Measurements from ENCODE around the gene LSM7. TPM values are rescaled to one million over a fixed set of nuclear protein-coding genes. Genes with fewer than 3 reads are reported as not detected.

LSM7 gene
- total RNA-seq, 1 experiment from 2014 or later: 93.0 TPM

GRCh38 chr19:2359992-2360685 lies 31.8 kb upstream of the LSM7 start, which contains the start of gene TMPRSS9:
Gene TMPRSS9 (plus strand): TSS chr19:2360265. CDS start chr19:2389786, 29,521 bp downstream.
- BruUV-seq (replicated peaks): no TSS peak
- CTCF ChIA-PET: interaction anchor here (0.7 kb wide), 1 partner anchor 19 kb away, joined by 3 read pairs; no protein-coding TSS in a partner anchor
- peaks cover 7% of the 10 kb centered on the region for H3K27me3 Mint-ChIP-seq (ENCODE audit: unreplicated experiment)
- no peak within 1 kb of the TSS for H3K27ac Mint-ChIP-seq (ENCODE audit: unreplicated experiment)
- H3K9me3 Mint-ChIP-seq (ENCODE audit: low read depth, unreplicated experiment): no peaks in the 10 kb centered on the region
- H3K36me3 Mint-ChIP-seq (ENCODE audit: insufficient read depth, unreplicated experiment): no peaks in the 10 kb centered on the region
- DNase-seq: no peak
- no peak for TF ChIP-seq CTCF (IDR thresholded peaks at IDR 0.05; ENCODE audit: unreplicated experiment)
- peaks cover 7% of the 10 kb centered on the region for H3K4me1 Mint-ChIP-seq (ENCODE audit: low read depth, unreplicated experiment)
- intact Hi-C loops (cut with micrococcal nuclease; ENCODE audit: unreplicated experiment): no loop called here
- no peak within 1 kb of the TSS for H3K4me3 Mint-ChIP-seq (ENCODE audit: low read depth, unreplicated experiment)

- H3K27me3 Mint-ChIP-seq (ENCODE audit: unreplicated experiment): no peaks in the 10 kb centered on the region
- DNase-seq: no peak
- H3K36me3 Mint-ChIP-seq (ENCODE audit: insufficient read depth, unreplicated experiment): no peaks in the 10 kb centered on the region
- no TSS peak for BruUV-seq (replicated peaks)
- CTCF ChIA-PET: interaction anchor here (0.6 kb wide), 1 partner anchor 97 kb away, joined by 4 read pairs; no protein-coding TSS in a partner anchor
- TF ChIP-seq CTCF (IDR thresholded peaks at IDR 0.05; ENCODE audit: unreplicated experiment): no peak
- intact Hi-C loops (cut with micrococcal nuclease; ENCODE audit: unreplicated experiment): no loop called here
- no peak overlapping the region for H3K4me3 Mint-ChIP-seq (ENCODE audit: low read depth, unreplicated experiment)
- H3K9me3 Mint-ChIP-seq (ENCODE audit: low read depth, unreplicated experiment): no peaks in the 10 kb centered on the region
- H3K4me1 Mint-ChIP-seq (ENCODE audit: low read depth, unreplicated experiment): peaks cover 7% of the 10 kb centered on the region
- H3K27ac Mint-ChIP-seq (ENCODE audit: unreplicated experiment): no peak overlapping the region
Observed at GRCh38 chr19:2358548-2359173, 30.3 kb upstream of the LSM7 start.

GRCh38 chr19:2357279-2358206 lies 29.2 kb upstream of the LSM7 start:
- DNase-seq: no peak
- no peaks in the 10 kb centered on the region for H3K9me3 Mint-ChIP-seq (ENCODE audit: low read depth, unreplicated experiment)
- H3K4me3 Mint-ChIP-seq (ENCODE audit: low read depth, unreplicated experiment): no peak overlapping the region
- H3K27ac Mint-ChIP-seq (ENCODE audit: unreplicated experiment): no peak overlapping the region
- TF ChIP-seq CTCF (IDR thresholded peaks at IDR 0.05; ENCODE audit: unreplicated experiment): no peak
- no TSS peak for BruUV-seq (replicated peaks)
- no peaks in the 10 kb centered on the region for H3K36me3 Mint-ChIP-seq (ENCODE audit: insufficient read depth, unreplicated experiment)
- intact Hi-C loops (cut with micrococcal nuclease; ENCODE audit: unreplicated experiment): no loop called here
- peaks cover 7% of the 10 kb centered on the region for H3K4me1 Mint-ChIP-seq (ENCODE audit: low read depth, unreplicated experiment)
- no peaks in the 10 kb centered on the region for H3K27me3 Mint-ChIP-seq (ENCODE audit: unreplicated experiment)
- CTCF ChIA-PET: interaction anchor here (0.6 kb wide), 1 partner anchor 98 kb away, joined by 4 read pairs; no protein-coding TSS in a partner anchor

GRCh38 chr19:2356036-2356646 lies 27.8 kb upstream of the LSM7 start:
- no peak overlapping the region for H3K4me3 Mint-ChIP-seq (ENCODE audit: low read depth, unreplicated experiment)
- intact Hi-C loops (cut with micrococcal nuclease; ENCODE audit: unreplicated experiment): no loop called here
- no peak for DNase-seq
- peaks cover 4% of the 10 kb centered on the region for H3K36me3 Mint-ChIP-seq (ENCODE audit: insufficient read depth, unreplicated experiment)
- H3K27ac Mint-ChIP-seq (ENCODE audit: unreplicated experiment): no peak overlapping the region
- no peaks in the 10 kb centered on the region for H3K27me3 Mint-ChIP-seq (ENCODE audit: unreplicated experiment)
- peaks cover 7% of the 10 kb centered on the region for H3K4me1 Mint-ChIP-seq (ENCODE audit: low read depth, unreplicated experiment)
- TF ChIP-seq CTCF (IDR thresholded peaks at IDR 0.05; ENCODE audit: unreplicated experiment): no peak
- BruUV-seq (replicated peaks): no TSS peak
- CTCF ChIA-PET: no interaction called here
- no peaks in the 10 kb centered on the region for H3K9me3 Mint-ChIP-seq (ENCODE audit: low read depth, unreplicated experiment)
